ENCODE results near the gene GMDS. TPM values are rescaled to one million over a fixed set of nuclear protein-coding genes. Genes with fewer than 3 reads are reported as not detected.

Gene GMDS
- polyA plus RNA-seq, 1 experiment, result 7.1 TPM

GRCh38 chr6:1892716-1893115 lies 352.7 kb downstream of the GMDS start:
- Histone ChIP-seq H3K27me3 (ENCODE audit: control insufficient read depth, insufficient read depth, low read length) (no peaks in the 10 kb centered on the region), H3K36me3 (ENCODE audit: control insufficient read depth, insufficient read depth, low read length) (no peaks in the 10 kb centered on the region), H3K4me3 (ENCODE audit: low read depth, low read length) (no peak overlapping the region)
- POLR2A ChIA-PET, result no interaction called here
- no peak for DNase-seq (ENCODE audit: low read depth)
- CTCF ChIA-PET, result no interaction called here
- no peak for TF ChIP-seq CTCF (IDR thresholded peaks at IDR 0.05; ENCODE audit: insufficient read depth, low read depth, low read length)

DNA sequence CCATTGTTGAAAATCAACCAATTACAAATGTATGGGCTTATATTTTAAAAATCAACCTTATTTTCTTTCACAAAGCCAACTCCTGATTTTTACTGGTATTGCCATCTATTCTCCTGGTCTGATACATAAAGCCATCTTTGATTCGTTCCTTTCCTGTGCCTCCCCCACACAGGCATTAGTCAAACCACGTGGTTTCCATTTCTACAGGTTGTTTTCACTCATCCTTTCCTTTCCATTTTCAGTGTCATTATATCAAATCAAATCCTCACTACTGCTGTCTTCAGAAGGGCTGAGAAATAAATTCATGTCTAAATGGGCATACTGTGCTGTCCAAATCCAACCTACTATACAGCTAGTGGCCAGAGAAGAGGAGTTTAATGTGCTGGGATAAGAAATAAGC lies 354.4 kb downstream of the GMDS start:
- no peaks in the 10 kb centered on the region for H3K27me3 ChIP-seq (ENCODE audit: control insufficient read depth, insufficient read depth, low read length)
- ChIA-PET CTCF (interaction anchor here (0.7 kb wide), 1 partner anchor 168 kb away, joined by 3 read pairs; no protein-coding TSS in a partner anchor), POLR2A (no interaction called here)
- TF ChIP-seq CTCF (IDR thresholded peaks at IDR 0.05; ENCODE audit: insufficient read depth, low read depth, low read length), result no peak
- no peak for DNase-seq (ENCODE audit: low read depth)
- no peaks in the 10 kb centered on the region for H3K36me3 ChIP-seq (ENCODE audit: control insufficient read depth, insufficient read depth, low read length)
- no peak overlapping the region for H3K4me3 ChIP-seq (ENCODE audit: low read depth, low read length)

- CTCF ChIA-PET, result no interaction called here
- H3K27me3 ChIP-seq (ENCODE audit: control insufficient read depth, insufficient read depth, low read length), result no peaks in the 10 kb centered on the region
- no peak for DNase-seq (ENCODE audit: low read depth)
- POLR2A ChIA-PET, result no interaction called here
- H3K36me3 ChIP-seq (ENCODE audit: control insufficient read depth, insufficient read depth, low read length), result no peaks in the 10 kb centered on the region
- H3K4me3 ChIP-seq (ENCODE audit: low read depth, low read length), result no peak overlapping the region
- TF ChIP-seq CTCF (IDR thresholded peaks at IDR 0.05; ENCODE audit: insufficient read depth, low read depth, low read length), result no peak
Observed at GRCh38 chr6:1890071-1890470, 355.3 kb downstream of the GMDS start.

DNA sequence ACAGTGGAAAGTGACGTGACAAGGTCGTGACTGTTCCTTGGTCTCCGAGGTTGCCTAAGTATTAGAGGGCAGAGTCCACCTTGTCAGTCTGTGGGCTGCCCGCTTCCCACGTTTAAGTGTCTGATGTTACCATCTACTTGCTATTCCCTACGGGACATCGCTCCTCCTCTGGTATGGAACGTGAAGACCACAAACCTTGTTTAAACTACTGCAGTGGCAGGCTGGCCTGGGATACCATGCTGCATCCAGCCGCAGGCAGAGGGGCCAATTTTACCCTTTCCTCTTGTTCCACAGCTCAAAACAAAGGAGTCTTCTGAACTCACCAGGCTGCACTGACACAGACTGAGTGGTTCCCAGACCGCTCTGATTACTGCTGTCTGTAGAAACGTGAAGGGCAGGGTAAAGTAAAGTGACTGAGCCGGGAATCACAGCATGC lies 359.8 kb downstream of the GMDS start:
- CTCF ChIA-PET, result no interaction called here
- Histone ChIP-seq H3K4me3 (ENCODE audit: low read depth, low read length) (no peak overlapping the region), H3K27me3 (ENCODE audit: control insufficient read depth, insufficient read depth, low read length) (no peaks in the 10 kb centered on the region), H3K36me3 (ENCODE audit: control insufficient read depth, insufficient read depth, low read length) (no peaks in the 10 kb centered on the region)
- TF ChIP-seq CTCF (IDR thresholded peaks at IDR 0.05; ENCODE audit: insufficient read depth, low read depth, low read length), result no peak
- DNase-seq (ENCODE audit: low read depth), result no peak
- POLR2A ChIA-PET, result no interaction called here

GRCh38 chr6:1884313-1884712 lies 361.1 kb downstream of the GMDS start:
- no peak for DNase-seq (ENCODE audit: low read depth)
- CTCF ChIA-PET, result no interaction called here

More at GRCh38 chr6:1884313-1884712, 361.1 kb downstream of the GMDS start:
- TF ChIP-seq CTCF (IDR thresholded peaks at IDR 0.05; ENCODE audit: insufficient read depth, low read depth, low read length), result no peak
- H3K36me3 ChIP-seq (ENCODE audit: control insufficient read depth, insufficient read depth, low read length), result no peaks in the 10 kb centered on the region
- H3K27me3 ChIP-seq (ENCODE audit: control insufficient read depth, insufficient read depth, low read length), result no peaks in the 10 kb centered on the region
- H3K4me3 ChIP-seq (ENCODE audit: low read depth, low read length), result no peak overlapping the region
- POLR2A ChIA-PET, result no interaction called here

Measured in BJ (cell line).